ENCODE data around the gene C2. TPM values are rescaled to one million over a fixed set of nuclear protein-coding genes. Genes with fewer than 3 reads are reported as not detected.

C2 gene
- polyA plus RNA-seq (2012; ENCODE audit: missing spikeins), result not detected

GRCh38 chr6:31927242-31927862 is at the start of gene C2:
Gene C2, plus strand, starts transcription at chr6:31927717. Its CDS starts 36 bp downstream, at chr6:31927753.
- TF ChIP-seq POLR2A (IDR thresholded peaks at IDR 0.05; ENCODE audit: low read depth, low read length), result no peak
- no peak for TF ChIP-seq TAF1 (IDR thresholded peaks at IDR 0.05; ENCODE audit: borderline replicate concordance, low read depth, low read length)
- no peak for TF ChIP-seq POLR2AphosphoS5 (IDR thresholded peaks at IDR 0.05; ENCODE audit: low read depth, low read length)
- DNase-seq (ENCODE audit: insufficient read length) (no peak), FAIRE-seq (no peak)

GRCh38 chr6:31878222-31878621 is 49.3 kb upstream of the C2 start:
- FAIRE-seq (no peak), DNase-seq (ENCODE audit: insufficient read length) (no peak)
- TF ChIP-seq POLR2AphosphoS5 (IDR thresholded peaks at IDR 0.05; ENCODE audit: low read depth, low read length) (no peak), TAF1 (IDR thresholded peaks at IDR 0.05; ENCODE audit: borderline replicate concordance, low read depth, low read length) (no peak)

- TF ChIP-seq TAF1 (IDR thresholded peaks at IDR 0.05; ENCODE audit: borderline replicate concordance, low read depth, low read length), result no peak
- no peak for TF ChIP-seq POLR2A (IDR thresholded peaks at IDR 0.05; ENCODE audit: low read depth, low read length)
- no peak for TF ChIP-seq POLR2AphosphoS5 (IDR thresholded peaks at IDR 0.05; ENCODE audit: low read depth, low read length)
- FAIRE-seq, result no peak
- no peak for DNase-seq (ENCODE audit: insufficient read length)
Observed at GRCh38 chr6:31878726-31879125, 48.8 kb upstream of the C2 start, which contains the start of gene SLC44A4. Gene SLC44A4, minus strand, starts transcription at chr6:31878997. Its CDS starts 17 bp downstream, at chr6:31878980.

- TF ChIP-seq TAF1 (IDR thresholded peaks at IDR 0.05; ENCODE audit: borderline replicate concordance, low read depth, low read length) (no peak), POLR2AphosphoS5 (IDR thresholded peaks at IDR 0.05; ENCODE audit: low read depth, low read length) (no peak)
- DNase-seq (ENCODE audit: insufficient read length) (no peak), FAIRE-seq (no peak)
Observed at GRCh38 chr6:31879143-31879542, 48.4 kb upstream of the C2 start.

GRCh38 chr6:31879901-31880300 is 47.6 kb upstream of the C2 start:
- DNase-seq (ENCODE audit: insufficient read length) (no peak), FAIRE-seq (no peak)
- TF ChIP-seq POLR2AphosphoS5 (IDR thresholded peaks at IDR 0.05; ENCODE audit: low read depth, low read length) (no peak), POLR2A (IDR thresholded peaks at IDR 0.05; ENCODE audit: low read depth, low read length) (no peak), TAF1 (IDR thresholded peaks at IDR 0.05; ENCODE audit: borderline replicate concordance, low read depth, low read length) (no peak)

GRCh38 chr6:31880616-31881015 is 46.9 kb upstream of the C2 start:
- no peak for FAIRE-seq

GRCh38 chr6:31881136-31881859 is 46.2 kb upstream of the C2 start:
- no peak for DNase-seq (ENCODE audit: insufficient read length)
- TF ChIP-seq POLR2A (IDR thresholded peaks at IDR 0.05; ENCODE audit: low read depth, low read length), result no peak
- no peak for TF ChIP-seq POLR2AphosphoS5 (IDR thresholded peaks at IDR 0.05; ENCODE audit: low read depth, low read length)
- no peak for TF ChIP-seq TAF1 (IDR thresholded peaks at IDR 0.05; ENCODE audit: borderline replicate concordance, low read depth, low read length)
- FAIRE-seq, result no peak

More at GRCh38 chr6:31880616-31881015, 46.9 kb upstream of the C2 start:
- no peak for DNase-seq (ENCODE audit: insufficient read length)
- TF ChIP-seq TAF1 (IDR thresholded peaks at IDR 0.05; ENCODE audit: borderline replicate concordance, low read depth, low read length), result no peak
- TF ChIP-seq POLR2A (IDR thresholded peaks at IDR 0.05; ENCODE audit: low read depth, low read length), result no peak
- no peak for TF ChIP-seq POLR2AphosphoS5 (IDR thresholded peaks at IDR 0.05; ENCODE audit: low read depth, low read length)

- no peak for FAIRE-seq
- DNase-seq (ENCODE audit: insufficient read length), result no peak
- TF ChIP-seq POLR2A (IDR thresholded peaks at IDR 0.05; ENCODE audit: low read depth, low read length) (no peak), POLR2AphosphoS5 (IDR thresholded peaks at IDR 0.05; ENCODE audit: low read depth, low read length) (no peak)
Observed at GRCh38 chr6:31882344-31882743, 45.2 kb upstream of the C2 start.

- no peak for FAIRE-seq
- TF ChIP-seq POLR2AphosphoS5 (IDR thresholded peaks at IDR 0.05; ENCODE audit: low read depth, low read length) (no peak), POLR2A (IDR thresholded peaks at IDR 0.05; ENCODE audit: low read depth, low read length) (no peak), TAF1 (IDR thresholded peaks at IDR 0.05; ENCODE audit: borderline replicate concordance, low read depth, low read length) (no peak)
- DNase-seq (ENCODE audit: insufficient read length), result no peak
Observed at GRCh38 chr6:31883676-31884075, 43.8 kb upstream of the C2 start.

- no peak for DNase-seq (ENCODE audit: insufficient read length)
- FAIRE-seq, result no peak
- TF ChIP-seq POLR2AphosphoS5 (IDR thresholded peaks at IDR 0.05; ENCODE audit: low read depth, low read length) (no peak), POLR2A (IDR thresholded peaks at IDR 0.05; ENCODE audit: low read depth, low read length) (no peak), TAF1 (IDR thresholded peaks at IDR 0.05; ENCODE audit: borderline replicate concordance, low read depth, low read length) (no peak)
Observed at GRCh38 chr6:31884528-31885035, 42.9 kb upstream of the C2 start.

- TF ChIP-seq POLR2AphosphoS5 (IDR thresholded peaks at IDR 0.05; ENCODE audit: low read depth, low read length) (no peak), POLR2A (IDR thresholded peaks at IDR 0.05; ENCODE audit: low read depth, low read length) (no peak), TAF1 (IDR thresholded peaks at IDR 0.05; ENCODE audit: borderline replicate concordance, low read depth, low read length) (no peak)
- no peak for DNase-seq (ENCODE audit: insufficient read length)
- FAIRE-seq, result no peak
Observed at GRCh38 chr6:31886541-31886991, 41.0 kb upstream of the C2 start.

Data from GM12892 (cell line).